SK-N-SH (cell line): ENCODE results near the gene BAG5. TPM values are rescaled to one million over a fixed set of nuclear protein-coding genes. Genes with fewer than 3 reads are reported as not detected.

ENCODE experiments used
- CTCF ChIA-PET: fragments of 300-600, 350-600 bp; formaldehyde crosslinking; extraction: SDS; loops from one replicate; lab custom pipeline; 2021; lab: Yijun Ruan, JAX
- POLR2A ChIA-PET: fragments of 350-600 bp; sonication (Branson Sonifier 250); formaldehyde crosslinking; extraction: SDS; loops from one replicate; lab custom pipeline; 2020; ENCODE audit warnings: antibody characterized with exemption, inconsistent platforms; lab: Yijun Ruan, JAX
- DNase-seq: peaks from one replicate; pipeline ENCODE4 v3.0.0; 2012
- H2AFZ ChIP-seq: fragments of 200-600 bp; sonication (generic); 2 replicates; pipeline ENCODE4 v1.8.1; 2016; ENCODE audit warnings: antibody characterized with exemption, mild to moderate bottlenecking, low read depth
- H3F3A ChIP-seq: fragments of 200-600 bp; sonication (generic); replicated peaks from 2 replicates; pipeline ENCODE3; 2016; ENCODE audit warnings: antibody characterized with exemption, mild to moderate bottlenecking; ENCODE audit not compliant: insufficient read depth
- H3K27ac ChIP-seq, 2 experiments: fragments of 200-500 bp in 1 of 2; fragments of 200-600 bp in 1 of 2; sonication (Bioruptor generic) in 1 of 2; sonication (generic), shearing (Covaris generic) in 1 of 2; 2 replicates each; pipeline versions ENCODE4 v1.5.1 to v1.6.1; 2014 to 2016; ENCODE audit warnings: low read depth in 2 of 2, inconsistent platforms in 1 of 2, low read length in 1 of 2, mild to moderate bottlenecking in 1 of 2, mixed read lengths in 1 of 2
- H3K27me3 ChIP-seq: fragments of 200-600 bp; sonication (generic), shearing (Covaris generic); 2 replicates; pipeline ENCODE4 v1.6.1; 2016; ENCODE audit warnings: mixed run types; ENCODE audit not compliant: insufficient read depth
- H3K36me3 ChIP-seq, 2 experiments: fragments of 200-500 bp in 1 of 2; fragments of 200-600 bp in 1 of 2; sonication (Bioruptor generic) in 1 of 2; sonication (generic) in 1 of 2; replicated peaks in 1 of 2; 2 replicates each; pipeline versions ENCODE3 to v1.5.1; 2014 to 2016; ENCODE audit warnings: low read length in 1 of 2, mild to moderate bottlenecking in 1 of 2; ENCODE audit not compliant: insufficient read depth in 2 of 2, control insufficient read depth in 1 of 2
- H3K4me1 ChIP-seq, 2 experiments: fragments of 200-500 bp in 1 of 2; fragments of 200-600 bp in 1 of 2; sonication (Bioruptor generic) in 1 of 2; sonication (generic), shearing (Covaris generic) in 1 of 2; 2 replicates each; pipeline versions ENCODE4 v1.5.1 to v1.6.1; 2014 to 2016; ENCODE audit warnings: low read depth in 1 of 2, low read length in 1 of 2, mixed run types in 1 of 2; ENCODE audit not compliant: insufficient read depth in 2 of 2, control insufficient read depth in 1 of 2
- H3K4me2 ChIP-seq: fragments of 200-600 bp; sonication (generic), shearing (Covaris generic); 2 replicates; pipeline ENCODE4 v1.6.1; 2017; ENCODE audit warnings: mixed run types
- H3K4me3 ChIP-seq, 2 experiments: fragments of 200-500 bp in 1 of 2; fragments of 200-600 bp in 1 of 2; sonication (Bioruptor generic) in 1 of 2; sonication (generic), shearing (Covaris generic) in 1 of 2; 2 replicates each; pipeline versions ENCODE4 v1.5.1 to v1.8.1; 2014 to 2016; ENCODE audit warnings: low read depth in 2 of 2, inconsistent platforms in 1 of 2, low read length in 1 of 2, mild to moderate bottlenecking in 1 of 2, mixed read lengths in 1 of 2, moderate library complexity in 1 of 2
- H3K79me2 ChIP-seq: fragments of 200-600 bp; sonication (generic); 2 replicates; pipeline ENCODE4 v1.8.1; 2017; ENCODE audit warnings: mild to moderate bottlenecking; ENCODE audit not compliant: insufficient read depth
- H3K9ac ChIP-seq: fragments of 200-600 bp; sonication (generic); 2 replicates; pipeline ENCODE4 v1.6.1; 2017; ENCODE audit warnings: mixed run types
- H3K9me2 ChIP-seq: fragments of 200-600 bp; sonication (generic); 2 replicates; pipeline ENCODE4 v1.6.1; 2017; ENCODE audit warnings: mixed run types
- H3K9me3 ChIP-seq: fragments of 200-600 bp; sonication (generic); 2 replicates; pipeline ENCODE4 v1.6.1; 2017; ENCODE audit warnings: mixed run types, mild to moderate bottlenecking, moderate library complexity
- H4K20me1 ChIP-seq: fragments of 200-600 bp; sonication (generic); 2 replicates; pipeline ENCODE4 v1.6.1; 2017; ENCODE audit warnings: mild to moderate bottlenecking, mixed run types; ENCODE audit not compliant: insufficient read depth
- CHD2 ChIP-seq: fragments of 150-350 bp; IDR thresholded peaks from 2 replicates; pipeline ENCODE4 v1.6.1; 2018; ENCODE audit warnings: low read length; ENCODE audit not compliant: partially characterized antibody
- FOSL2 ChIP-seq: IDR thresholded peaks from 2 replicates; pipeline ENCODE4 v1.4.0; 2012; ENCODE audit warnings: low read depth, mild to moderate bottlenecking, moderate library complexity, borderline replicate concordance
- FOXM1 ChIP-seq: IDR thresholded peaks from 2 replicates; pipeline ENCODE4 v1.4.0; 2012; ENCODE audit warnings: low read depth, mild to moderate bottlenecking
- NRF1 ChIP-seq: IDR thresholded peaks from 2 replicates; pipeline ENCODE4 v1.6.1; 2012; ENCODE audit warnings: low read depth, mild to moderate bottlenecking, low read length
- RAD21 ChIP-seq: IDR thresholded peaks from 2 replicates; pipeline ENCODE4 v1.6.1; 2012; ENCODE audit warnings: mild to moderate bottlenecking, low read length
- RCOR1 ChIP-seq: fragments of 150-350 bp; IDR thresholded peaks from 2 replicates; pipeline ENCODE4 v1.6.1; 2017; ENCODE audit warnings: antibody characterized with exemption, low read length
- SIN3A ChIP-seq: IDR thresholded peaks from 2 replicates; pipeline ENCODE4 v1.6.1; 2012; ENCODE audit warnings: low read depth, mild to moderate bottlenecking, low read length, moderate library complexity, borderline replicate concordance
- SMC3 ChIP-seq: IDR thresholded peaks from 2 replicates; pipeline ENCODE4 v1.6.1; 2012; ENCODE audit warnings: low read depth, low read length, improper control_type of control experiment
- TAF1 ChIP-seq: IDR thresholded peaks from 2 replicates; pipeline ENCODE4 v1.6.1; 2012; ENCODE audit warnings: low read depth, mild to moderate bottlenecking, low read length, moderate library complexity, borderline replicate concordance
- WGBS: methylation state at CpG from one replicate; pipeline ENCODE4 v1.1.6; 2017; ENCODE audit warnings: low lambda C conversion rate; 5-methylcytosine and 5-hydroxymethylcytosine counted together
- polyA plus RNA-seq, 3 experiments: library from polyadenylated mRNA; depleted of rRNA; stranded (reverse); fragments of >200 nt; gene quantifications; 2 replicates each; pipeline ENCODE4 v1.2.3, GENCODE V29; 2012
- TF ChIP-seq, protein P1 (sequence below): IDR thresholded peaks from 2 replicates; pipeline ENCODE4 v1.6.1; 2012; ENCODE audit warnings: mild to moderate bottlenecking, low read depth, low read length, moderate library complexity
- TF ChIP-seq, protein P2 (sequence below): fragments of 150-350 bp; IDR thresholded peaks from 2 replicates; pipeline ENCODE4 v1.6.1; 2017; ENCODE audit warnings: antibody characterized with exemption, low read length, low read depth, borderline replicate concordance
- TF ChIP-seq, protein P3 (sequence below): IDR thresholded peaks from 2 replicates; pipeline ENCODE4; 2012
- TF ChIP-seq, protein P4 (sequence below): IDR thresholded peaks from 2 replicates; pipeline ENCODE4 v1.4.0; 2012; ENCODE audit warnings: low read depth, borderline replicate concordance
- TF ChIP-seq, protein P5 (sequence below): IDR thresholded peaks from 2 replicates; pipeline ENCODE4 v1.4.0; 2012; ENCODE audit warnings: low read depth, borderline replicate concordance

BAG5 gene
- polyA plus RNA-seq, 1 of the 3 experiments (the other 2 are of a cell fraction), result 5.2 TPM

GRCh38 chr14:103594265-103594664 lies 31.8 kb upstream of the BAG5 start (continued):
- TF ChIP-seq, protein P1, sequence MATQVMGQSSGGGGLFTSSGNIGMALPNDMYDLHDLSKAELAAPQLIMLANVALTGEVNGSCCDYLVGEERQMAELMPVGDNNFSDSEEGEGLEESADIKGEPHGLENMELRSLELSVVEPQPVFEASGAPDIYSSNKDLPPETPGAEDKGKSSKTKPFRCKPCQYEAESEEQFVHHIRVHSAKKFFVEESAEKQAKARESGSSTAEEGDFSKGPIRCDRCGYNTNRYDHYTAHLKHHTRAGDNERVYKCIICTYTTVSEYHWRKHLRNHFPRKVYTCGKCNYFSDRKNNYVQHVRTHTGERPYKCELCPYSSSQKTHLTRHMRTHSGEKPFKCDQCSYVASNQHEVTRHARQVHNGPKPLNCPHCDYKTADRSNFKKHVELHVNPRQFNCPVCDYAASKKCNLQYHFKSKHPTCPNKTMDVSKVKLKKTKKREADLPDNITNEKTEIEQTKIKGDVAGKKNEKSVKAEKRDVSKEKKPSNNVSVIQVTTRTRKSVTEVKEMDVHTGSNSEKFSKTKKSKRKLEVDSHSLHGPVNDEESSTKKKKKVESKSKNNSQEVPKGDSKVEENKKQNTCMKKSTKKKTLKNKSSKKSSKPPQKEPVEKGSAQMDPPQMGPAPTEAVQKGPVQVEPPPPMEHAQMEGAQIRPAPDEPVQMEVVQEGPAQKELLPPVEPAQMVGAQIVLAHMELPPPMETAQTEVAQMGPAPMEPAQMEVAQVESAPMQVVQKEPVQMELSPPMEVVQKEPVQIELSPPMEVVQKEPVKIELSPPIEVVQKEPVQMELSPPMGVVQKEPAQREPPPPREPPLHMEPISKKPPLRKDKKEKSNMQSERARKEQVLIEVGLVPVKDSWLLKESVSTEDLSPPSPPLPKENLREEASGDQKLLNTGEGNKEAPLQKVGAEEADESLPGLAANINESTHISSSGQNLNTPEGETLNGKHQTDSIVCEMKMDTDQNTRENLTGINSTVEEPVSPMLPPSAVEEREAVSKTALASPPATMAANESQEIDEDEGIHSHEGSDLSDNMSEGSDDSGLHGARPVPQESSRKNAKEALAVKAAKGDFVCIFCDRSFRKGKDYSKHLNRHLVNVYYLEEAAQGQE, result no peak
- TF ChIP-seq, protein P2, sequence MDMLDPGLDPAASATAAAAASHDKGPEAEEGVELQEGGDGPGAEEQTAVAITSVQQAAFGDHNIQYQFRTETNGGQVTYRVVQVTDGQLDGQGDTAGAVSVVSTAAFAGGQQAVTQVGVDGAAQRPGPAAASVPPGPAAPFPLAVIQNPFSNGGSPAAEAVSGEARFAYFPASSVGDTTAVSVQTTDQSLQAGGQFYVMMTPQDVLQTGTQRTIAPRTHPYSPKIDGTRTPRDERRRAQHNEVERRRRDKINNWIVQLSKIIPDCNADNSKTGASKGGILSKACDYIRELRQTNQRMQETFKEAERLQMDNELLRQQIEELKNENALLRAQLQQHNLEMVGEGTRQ, result no peak

- WGBS, result 91% methylated on average over 5 of the region's 6 CpGs
- no peaks in the 10 kb centered on the region for H3K9me2 ChIP-seq
- no peaks in the 10 kb centered on the region for H3K27me3 ChIP-seq
- H3K9ac ChIP-seq, result no peak overlapping the region
- H3K4me2 ChIP-seq, result peak overlapping the region; percentile 27; the same call in 1 of the 2 replicates
- ChIA-PET CTCF (interaction anchor here (0.7 to 1.2 kb wide), 3 partner anchors 19 to 1354 kb away, joined by 3 to 4 read pairs (median 3); no protein-coding TSS in a partner anchor), POLR2A (interaction anchor here (0.6 to 0.9 kb wide), 2 partner anchors 28 to 35 kb away, joined by 3 to 4 read pairs; partner anchors contain the start of gene KLC1)
- 0 out of 2 replicates have a peak, but pooled peaks cover 6% of the 10 kb centered on the region for H4K20me1 ChIP-seq
- no peak overlapping the region for H3K4me3 ChIP-seq
- no peaks in the 10 kb centered on the region for H3K9me3 ChIP-seq
- no peak for DNase-seq
- no peak overlapping the region for H2AFZ ChIP-seq
- H3K27ac ChIP-seq, result peak overlapping the region in 1 of 2 experiments; percentile 33; a peak in 1 of 4 replicates
- peaks cover 0 to 34% of the 10 kb centered on the region in 2 experiments; a peak in 3 of 4 replicates for H3K4me1 ChIP-seq
- TF ChIP-seq RAD21 (no peak), CHD2 (no peak), SMC3 (no peak), FOSL2 (no peak), FOXM1 (no peak), TAF1 (no peak), RCOR1 (no peak), SIN3A (no peak), NRF1 (no peak)
- TF ChIP-seq, protein P3, sequence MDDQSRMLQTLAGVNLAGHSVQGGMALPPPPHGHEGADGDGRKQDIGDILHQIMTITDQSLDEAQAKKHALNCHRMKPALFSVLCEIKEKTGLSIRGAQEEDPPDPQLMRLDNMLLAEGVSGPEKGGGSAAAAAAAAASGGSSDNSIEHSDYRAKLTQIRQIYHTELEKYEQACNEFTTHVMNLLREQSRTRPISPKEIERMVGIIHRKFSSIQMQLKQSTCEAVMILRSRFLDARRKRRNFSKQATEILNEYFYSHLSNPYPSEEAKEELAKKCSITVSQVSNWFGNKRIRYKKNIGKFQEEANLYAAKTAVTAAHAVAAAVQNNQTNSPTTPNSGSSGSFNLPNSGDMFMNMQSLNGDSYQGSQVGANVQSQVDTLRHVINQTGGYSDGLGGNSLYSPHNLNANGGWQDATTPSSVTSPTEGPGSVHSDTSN, result no peak
- TF ChIP-seq, protein P1, result no peak
- TF ChIP-seq, protein P4, sequence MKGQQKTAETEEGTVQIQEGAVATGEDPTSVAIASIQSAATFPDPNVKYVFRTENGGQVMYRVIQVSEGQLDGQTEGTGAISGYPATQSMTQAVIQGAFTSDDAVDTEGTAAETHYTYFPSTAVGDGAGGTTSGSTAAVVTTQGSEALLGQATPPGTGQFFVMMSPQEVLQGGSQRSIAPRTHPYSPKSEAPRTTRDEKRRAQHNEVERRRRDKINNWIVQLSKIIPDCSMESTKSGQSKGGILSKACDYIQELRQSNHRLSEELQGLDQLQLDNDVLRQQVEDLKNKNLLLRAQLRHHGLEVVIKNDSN, result no peak
- TF ChIP-seq, protein P5, sequence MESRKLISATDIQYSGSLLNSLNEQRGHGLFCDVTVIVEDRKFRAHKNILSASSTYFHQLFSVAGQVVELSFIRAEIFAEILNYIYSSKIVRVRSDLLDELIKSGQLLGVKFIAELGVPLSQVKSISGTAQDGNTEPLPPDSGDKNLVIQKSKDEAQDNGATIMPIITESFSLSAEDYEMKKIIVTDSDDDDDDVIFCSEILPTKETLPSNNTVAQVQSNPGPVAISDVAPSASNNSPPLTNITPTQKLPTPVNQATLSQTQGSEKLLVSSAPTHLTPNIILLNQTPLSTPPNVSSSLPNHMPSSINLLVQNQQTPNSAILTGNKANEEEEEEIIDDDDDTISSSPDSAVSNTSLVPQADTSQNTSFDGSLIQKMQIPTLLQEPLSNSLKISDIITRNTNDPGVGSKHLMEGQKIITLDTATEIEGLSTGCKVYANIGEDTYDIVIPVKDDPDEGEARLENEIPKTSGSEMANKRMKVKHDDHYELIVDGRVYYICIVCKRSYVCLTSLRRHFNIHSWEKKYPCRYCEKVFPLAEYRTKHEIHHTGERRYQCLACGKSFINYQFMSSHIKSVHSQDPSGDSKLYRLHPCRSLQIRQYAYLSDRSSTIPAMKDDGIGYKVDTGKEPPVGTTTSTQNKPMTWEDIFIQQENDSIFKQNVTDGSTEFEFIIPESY, result no peak
- TF ChIP-seq, all 33 proteins: peak for 0
- no peaks in the 10 kb centered on the region for H3K79me2 ChIP-seq
- H3F3A ChIP-seq, result peaks cover 13% of the 10 kb centered on the region
- peaks cover 4 to 6% of the 10 kb centered on the region in 2 experiments for H3K36me3 ChIP-seq
These were observed 31.1 kb upstream of the BAG5 start for GRCh38 chr14:103593577-103593976.
